HepG2 (cell line): ENCODE data around the gene TCFL5. TPM values are rescaled to one million over a fixed set of nuclear protein-coding genes. Genes with fewer than 3 reads are reported as not detected.

ENCODE experiments used
- ASH2L ChIP-seq: fragments of 300-600, 200-600 bp; sonication (generic); IDR thresholded peaks from 2 replicates; pipeline ENCODE4 v1.7.0; 2017; ENCODE audit warnings: low read depth, mild to moderate bottlenecking, moderate library complexity, mixed read lengths, low read length; ENCODE audit not compliant: insufficient read length
- ATAD3A ChIP-seq: sonication (generic); formaldehyde crosslinking; IDR thresholded peaks from 2 replicates; pipeline ENCODE4 v1.4.0; 2020; ENCODE audit warnings: missing genetic modification reagents
- GZF1 ChIP-seq: sonication (generic); formaldehyde crosslinking; IDR thresholded peaks from 2 replicates; pipeline ENCODE4 v1.5.1; 2020; ENCODE audit warnings: mild to moderate bottlenecking, missing genetic modification reagents
- MAFG ChIP-seq: sonication (generic); formaldehyde crosslinking; IDR thresholded peaks from 2 replicates; pipeline ENCODE4 v1.5.1; 2020; ENCODE audit warnings: mild to moderate bottlenecking, missing genetic modification reagents
- NFAT5 ChIP-seq: sonication (generic); formaldehyde crosslinking; IDR thresholded peaks from 2 replicates; pipeline ENCODE4 v1.4.0; 2020; ENCODE audit warnings: missing genetic modification reagents
- NR0B2 ChIP-seq: sonication (generic); formaldehyde crosslinking; IDR thresholded peaks from 2 replicates; pipeline ENCODE4 v1.4.0; 2020; ENCODE audit warnings: mild to moderate bottlenecking, missing genetic modification reagents
- PHF8 ChIP-seq: sonication (generic); formaldehyde crosslinking; IDR thresholded peaks from 2 replicates; pipeline ENCODE4 v1.5.0; 2020; ENCODE audit warnings: missing genetic modification reagents
- PRDM4 ChIP-seq: sonication (generic); formaldehyde crosslinking; IDR thresholded peaks from 2 replicates; pipeline ENCODE4 v1.9.0; 2021; ENCODE audit warnings: missing genetic modification reagents, borderline replicate concordance
- PTBP1 ChIP-seq: fragments of 200-400 bp; formaldehyde crosslinking; IDR thresholded peaks from 2 replicates; pipeline ENCODE4 v1.6.1; 2018; ENCODE audit warnings: low read length, low read depth; ENCODE audit not compliant: poor library complexity, severe bottlenecking
- REL ChIP-seq: sonication (generic); formaldehyde crosslinking; conservative IDR thresholded peaks from 2 replicates; pipeline ENCODE4 v1.8.0; 2022; ENCODE audit warnings: mild to moderate bottlenecking, missing genetic modification reagents, moderate library complexity
- REPIN1 ChIP-seq: sonication (generic); formaldehyde crosslinking; IDR thresholded peaks from 2 replicates; pipeline ENCODE4 v1.8.0; 2022; ENCODE audit warnings: missing genetic modification reagents, low read depth, mild to moderate bottlenecking, borderline replicate concordance
- TSC22D2 ChIP-seq: sonication (generic); formaldehyde crosslinking; IDR thresholded peaks from 2 replicates; pipeline ENCODE4 v1.5.1; 2020; ENCODE audit warnings: missing genetic modification reagents, mild to moderate bottlenecking, borderline replicate concordance
- ZNF296 ChIP-seq: sonication (generic); formaldehyde crosslinking; conservative IDR thresholded peaks from 2 replicates; pipeline ENCODE4 v1.5.0; 2020; ENCODE audit warnings: mild to moderate bottlenecking, missing genetic modification reagents
- ZNF597 ChIP-seq: sonication (generic); formaldehyde crosslinking; IDR thresholded peaks from 2 replicates; pipeline ENCODE4 v1.5.0; 2020; ENCODE audit warnings: missing genetic modification reagents
- ZNF704 ChIP-seq: sonication (generic); formaldehyde crosslinking; IDR thresholded peaks from 2 replicates; pipeline ENCODE4 v1.8.1; 2023; ENCODE audit warnings: mild to moderate bottlenecking, inconsistent platforms, moderate library complexity, missing genetic modification reagents, borderline replicate concordance
- ZNF782 ChIP-seq: sonication (generic); formaldehyde crosslinking; IDR thresholded peaks from 2 replicates; pipeline ENCODE4 v1.4.0; 2020; ENCODE audit warnings: missing genetic modification reagents, mild to moderate bottlenecking, borderline replicate concordance
- ZNF841 ChIP-seq: sonication (generic); formaldehyde crosslinking; IDR thresholded peaks from 2 replicates; pipeline ENCODE4 v1.8.1; 2023; ENCODE audit warnings: missing genetic modification reagents, borderline replicate concordance
- polyA plus RNA-seq, 8 experiments: library from polyadenylated mRNA; depleted of rRNA in 3 of 8; stranded (reverse) in 7 of 8; unstranded in 1 of 8; fragments of >200 nt; fragmentation: Illumina TruSeq in 4 of 8; extraction: Trizol in 4 of 8; gene quantifications; 2 replicates each; pipeline versions ENCODE4 v1.2.1 to v1.2.3, GENCODE V29; 2011 to 2016; ENCODE audit warnings: low read depth in 4 of 8, missing spikeins in 1 of 8, mixed read lengths in 1 of 8; ENCODE audit not compliant: insufficient read depth in 1 of 8
- total RNA-seq, 5 experiments: library from RNA; depleted of rRNA; stranded (reverse); fragments of >200 nt; fragmentation: Illumina TruSeq; extraction: Trizol; gene quantifications; 2 replicates each; pipeline ENCODE4 v1.2.3, GENCODE V29; 2016; ENCODE audit warnings: low read depth in 1 of 5

Gene TCFL5
- total and polyA plus RNA-seq, 2 of the 13 experiments (the other 11 are each of a cell fraction or from before 2014, with no cell fraction given): 14.8 to 20.0 TPM

- no peak; the same call in 1 of the 2 replicates for TF ChIP-seq NR0B2 (CRISPR knock-in tag)
- peak; percentile 95 for TF ChIP-seq PHF8 (CRISPR knock-in tag)
- TF ChIP-seq ASH2L: peak; percentile 98
- TF ChIP-seq ZNF782: peak; percentile 31; the same call in 1 of the 2 replicates
- peak; percentile 58; the same call in 1 of the 2 replicates for TF ChIP-seq ZNF841 (CRISPR knock-in tag)
- TF ChIP-seq ZNF704 (CRISPR knock-in tag): peak; percentile 23; the same call in 1 of the 2 replicates
- TF ChIP-seq PRDM4 (CRISPR knock-in tag): no peak
- TF ChIP-seq TSC22D2: 0 out of 2 replicates have a peak, but pooled peaks have one; percentile 16
- TF ChIP-seq REL (CRISPR knock-in tag): 0 out of 2 replicates have a peak, but pooled peaks have one; percentile 63
- peak; percentile 91 for TF ChIP-seq PTBP1
- TF ChIP-seq GZF1 (CRISPR knock-in tag): no peak
- no peak for TF ChIP-seq MAFG (CRISPR knock-in tag)
- TF ChIP-seq ATAD3A (CRISPR knock-in tag): no peak
- peak; percentile 93 for TF ChIP-seq ZNF296
- TF ChIP-seq REPIN1 (CRISPR knock-in tag): no peak
- TF ChIP-seq ZNF597: no peak
- TF ChIP-seq NFAT5 (CRISPR knock-in tag): peak; percentile 88
Measured at GRCh38 chr20:62805711-62806382, 55.8 kb downstream of the TCFL5 start (continued).
